Fibroblast of skin of left biceps (primary cell): Measurements from ENCODE around the gene RAPGEF3.

Source experiments
- DNase-seq, 2 experiments: peaks; one replicate each; pipeline ENCODE4 v3.0.0-alpha.2; 2013; ENCODE audit warnings: low read depth in 2 of 2

RAPGEF3 gene

GRCh38 chr12:47744005-47744651, 14.6 kb downstream of the RAPGEF3 start:
- DNase-seq = no peak

- no peak for DNase-seq
Observed at GRCh38 chr12:47743311-47743860, 15.3 kb downstream of the RAPGEF3 start.

- DNase-seq = no peak
Observed at GRCh38 chr12:47742253-47742825, 16.3 kb downstream of the RAPGEF3 start.

- no peak for DNase-seq
Observed at GRCh38 chr12:47741340-47741703, 17.4 kb downstream of the RAPGEF3 start.

GRCh38 chr12:47740606-47741339, 17.9 kb downstream of the RAPGEF3 start:
- DNase-seq = no peak

- no peak for DNase-seq
Observed at GRCh38 chr12:47739979-47740378, 18.7 kb downstream of the RAPGEF3 start.

GRCh38 chr12:47739297-47739696, 19.4 kb downstream of the RAPGEF3 start:
- DNase-seq = no peak

GRCh38 chr12:47737936-47738594, 20.6 kb downstream of the RAPGEF3 start:
- no peak for DNase-seq

GRCh38 chr12:47736877-47737676, 21.6 kb downstream of the RAPGEF3 start:
- DNase-seq = no peak

- no peak for DNase-seq
Observed at GRCh38 chr12:47736216-47736615, 22.5 kb downstream of the RAPGEF3 start.

- no peak for DNase-seq
Observed at GRCh38 chr12:47735649-47736048, 23.0 kb downstream of the RAPGEF3 start.

- no peak for DNase-seq
Observed at GRCh38 chr12:47734725-47735480, 23.8 kb downstream of the RAPGEF3 start.

GRCh38 chr12:47733142-47733541, 25.5 kb downstream of the RAPGEF3 start:
- no peak for DNase-seq

- no peak for DNase-seq
Observed at GRCh38 chr12:47732504-47732903, 26.2 kb downstream of the RAPGEF3 start.

- DNase-seq = no peak
Observed at GRCh38 chr12:47731723-47732122, 27.0 kb downstream of the RAPGEF3 start.

- DNase-seq = no peak
Observed at GRCh38 chr12:47730341-47730744, 28.3 kb downstream of the RAPGEF3 start.

GRCh38 chr12:47729233-47729632, 29.4 kb downstream of the RAPGEF3 start:
- DNase-seq = no peak

- peak; percentile 57 to 67 for DNase-seq
Observed at GRCh38 chr12:47725893-47726292, 32.8 kb downstream of the RAPGEF3 start.

GRCh38 chr12:47725091-47725772, 33.4 kb downstream of the RAPGEF3 start, which contains the start of gene ENDOU:
Gene ENDOU (minus strand): TSS chr12:47725490. CDS start chr12:47725413, 77 bp downstream.
- DNase-seq = no peak
